HG02678 (cell line): ENCODE data around the gene FCAMR.
"Not testable (repeated sequence)": the region's sequence is repeated elsewhere in the genome, so short reads cannot be mapped to it uniquely, and the experiment has no call there.

ENCODE experiments used
- ATAC-seq: cut with Tn5 transposase; IDR thresholded peaks from one replicate; pipeline ENCODE4 v1.9.1; 2021; ENCODE audit warnings: mild to moderate bottlenecking, moderate library complexity; ENCODE audit not compliant: unreplicated experiment

The FCAMR gene

DNA sequence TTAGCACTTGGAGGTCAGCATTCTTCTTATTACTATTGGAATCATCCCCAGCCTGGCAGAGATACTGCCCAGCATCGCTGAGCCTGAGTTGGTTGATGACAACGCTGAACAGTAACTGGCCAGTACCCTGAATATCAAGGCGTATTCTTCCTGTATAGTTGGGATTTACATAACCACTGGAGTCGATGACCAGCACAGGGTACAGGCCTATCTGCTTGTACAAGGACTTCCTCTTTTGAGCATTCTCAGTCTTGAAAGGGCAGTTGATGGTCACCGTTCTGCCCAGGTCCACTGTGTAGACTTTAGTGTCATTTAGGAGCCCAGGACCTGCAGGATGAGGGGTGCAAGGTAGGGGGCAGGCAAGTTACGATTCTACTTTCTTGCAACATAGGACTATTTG lies 32.8 kb downstream of the FCAMR start:
- no peak for ATAC-seq

DNA sequence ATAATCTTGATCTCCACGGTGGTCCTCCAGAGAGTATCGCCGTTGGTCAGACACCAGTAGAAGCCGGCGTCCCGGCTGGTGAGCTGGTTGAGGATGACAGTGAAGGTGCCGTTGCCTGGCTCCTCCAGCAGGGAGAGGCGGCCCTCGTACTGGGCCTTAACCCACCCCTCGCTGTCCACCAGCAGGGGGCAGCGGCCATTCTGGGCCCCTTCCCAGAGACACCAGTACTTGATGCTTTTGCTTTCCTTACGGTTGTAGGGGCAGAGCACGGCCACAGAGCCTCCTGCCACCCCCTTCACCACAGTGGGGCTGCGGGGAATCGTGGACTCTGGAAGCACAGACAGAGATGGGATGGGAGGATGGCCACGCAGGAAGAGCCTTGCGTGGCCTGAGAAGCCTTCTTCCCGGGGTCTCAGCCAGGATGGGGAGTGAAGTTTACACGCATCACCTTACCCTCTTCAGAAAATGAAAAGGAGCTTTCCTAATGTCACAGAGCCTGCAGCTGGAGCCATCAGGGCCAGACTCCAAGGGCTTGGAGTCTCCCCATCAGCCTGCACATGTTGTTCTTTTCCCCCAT lies 34.7 kb downstream of the FCAMR start:
- peak; percentile 30 for ATAC-seq

DNA sequence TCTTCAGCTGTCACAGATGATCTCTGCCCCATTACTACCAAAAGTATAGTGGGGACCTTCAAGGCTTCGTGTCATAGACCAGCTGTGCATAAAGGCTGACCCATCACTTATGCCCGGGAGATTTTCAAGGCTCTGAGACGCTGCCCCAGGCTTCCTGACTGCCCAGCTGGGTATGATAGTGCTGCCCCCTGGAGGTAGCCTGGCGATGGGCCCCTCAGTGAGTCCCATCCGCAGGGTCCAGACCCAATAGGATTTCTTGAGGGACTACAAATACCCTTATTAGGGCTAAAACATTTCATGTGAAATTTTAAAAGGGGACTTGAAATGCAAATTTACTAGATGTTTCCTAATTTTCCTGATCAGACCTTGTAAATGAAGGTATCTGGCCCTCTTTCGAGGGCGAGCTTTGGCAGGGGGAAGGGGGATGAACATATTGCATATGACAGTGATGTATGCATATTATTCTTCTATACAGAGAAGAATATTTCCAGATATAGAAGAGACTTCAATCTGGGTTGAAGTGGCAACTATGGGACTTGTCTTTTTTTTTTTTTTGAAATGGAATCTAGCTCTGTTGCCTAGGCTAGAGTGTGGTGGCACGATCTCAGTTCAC lies 36.8 kb downstream of the FCAMR start:
- peak; percentile 26 for ATAC-seq

DNA sequence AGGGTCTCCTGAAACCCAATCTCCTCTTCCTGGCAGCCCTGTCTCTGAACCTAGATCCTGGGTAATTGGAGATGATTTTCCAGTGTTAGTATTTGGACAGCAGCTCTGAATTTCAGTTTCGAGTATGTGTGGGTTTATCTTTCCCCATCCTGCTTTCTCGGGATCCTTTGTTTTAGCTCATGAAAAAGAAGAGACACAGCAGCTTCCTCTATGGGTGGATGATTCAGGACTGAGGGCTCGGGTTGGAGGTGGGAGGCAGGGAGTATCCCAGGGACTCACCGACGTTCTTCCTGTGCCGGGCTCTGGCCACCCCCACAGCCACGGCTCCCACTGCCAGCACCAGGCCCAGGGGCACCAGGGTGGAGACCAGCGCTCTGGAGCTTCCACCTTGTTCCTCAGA lies 38.1 kb downstream of the FCAMR start:
- no peak for ATAC-seq

DNA sequence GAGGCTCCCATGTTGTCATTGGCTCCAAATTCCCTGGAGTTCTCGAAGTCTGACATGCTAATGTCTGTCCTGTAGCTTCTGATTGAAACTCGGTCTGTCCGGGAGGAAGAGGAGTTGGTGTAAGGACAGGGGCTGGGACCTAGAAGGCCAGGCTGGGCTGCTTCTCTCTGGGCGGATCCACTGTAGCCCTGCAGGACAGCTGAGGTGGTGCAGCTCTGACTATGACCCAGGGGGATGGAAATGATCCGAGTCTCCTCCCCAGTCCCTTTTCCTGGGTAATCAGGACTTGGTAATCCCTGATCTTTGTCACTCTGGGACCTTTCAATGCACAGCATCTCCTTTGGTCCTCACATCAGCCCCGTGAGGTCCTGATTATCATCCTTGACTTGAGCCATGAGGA lies 38.6 kb downstream of the FCAMR start:
- ATAC-seq = no peak

DNA sequence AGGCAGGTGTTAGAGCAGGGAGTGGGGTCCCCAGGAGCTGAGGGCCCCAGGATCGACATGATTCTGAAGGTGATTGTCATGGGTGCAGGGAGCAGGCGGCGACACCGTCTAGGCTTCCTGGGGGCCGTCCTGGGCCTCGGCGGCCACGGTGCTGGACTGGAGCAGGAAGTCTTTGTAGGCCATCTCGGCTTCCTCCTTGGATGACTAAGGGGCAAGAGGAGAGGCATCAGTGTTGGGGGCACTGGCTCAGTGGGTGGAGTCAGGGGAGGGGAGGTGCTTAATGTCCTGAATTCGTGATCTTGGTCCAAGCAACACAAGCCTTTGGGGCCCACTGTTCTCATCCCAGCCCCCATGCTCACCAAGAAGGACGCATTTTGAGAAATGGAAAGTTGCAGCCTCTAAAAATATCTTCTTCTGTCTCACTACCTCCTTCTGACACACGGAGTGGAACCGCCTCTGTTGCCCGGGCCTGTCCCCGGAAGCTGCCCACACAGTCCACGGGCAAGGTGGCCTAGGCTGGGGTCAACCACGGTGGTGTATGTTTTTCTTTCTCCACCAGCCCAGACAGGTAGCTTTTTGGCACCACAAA lies 40.0 kb downstream of the FCAMR start:
- peak; percentile 70 for ATAC-seq

DNA sequence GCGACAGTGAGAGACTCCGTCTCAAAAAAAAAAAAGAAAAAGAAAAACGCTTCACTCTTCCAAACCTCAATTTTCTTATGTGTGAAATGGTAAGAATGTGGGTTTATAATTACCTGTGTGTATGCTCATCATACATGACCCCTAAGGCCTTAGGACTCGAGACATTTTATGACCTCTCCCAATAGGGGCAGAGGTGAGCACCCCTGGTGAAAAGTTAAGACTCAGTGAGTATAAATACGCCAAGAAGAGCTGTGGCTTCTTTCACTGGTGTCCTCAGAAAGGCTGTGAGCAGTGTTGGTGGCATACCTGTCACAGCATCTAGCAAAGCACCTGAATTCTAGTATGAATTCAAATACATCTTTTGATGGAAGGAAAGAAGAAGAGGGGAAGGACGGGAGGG lies 40.7 kb downstream of the FCAMR start:
- no peak for ATAC-seq

DNA sequence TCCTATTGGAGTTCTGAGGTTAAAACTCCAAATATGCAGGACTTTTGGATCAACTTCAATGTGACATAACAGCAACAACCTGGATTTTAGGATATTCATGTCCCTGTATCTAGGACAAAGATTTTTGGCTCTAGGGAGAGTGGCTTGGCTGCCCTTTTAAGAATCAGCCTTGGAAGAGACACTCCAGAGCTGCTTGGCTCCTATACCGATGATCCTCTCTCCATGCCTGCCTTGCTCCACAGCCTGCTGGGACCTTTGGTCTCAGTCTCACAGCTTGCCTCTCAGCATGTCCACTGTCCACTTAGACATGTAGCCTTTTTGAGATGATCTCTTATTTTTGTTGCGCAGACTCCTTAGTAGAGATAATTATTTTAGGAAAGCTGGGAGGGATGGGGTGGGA lies 44.0 kb downstream of the FCAMR start:
- ATAC-seq = no peak

DNA sequence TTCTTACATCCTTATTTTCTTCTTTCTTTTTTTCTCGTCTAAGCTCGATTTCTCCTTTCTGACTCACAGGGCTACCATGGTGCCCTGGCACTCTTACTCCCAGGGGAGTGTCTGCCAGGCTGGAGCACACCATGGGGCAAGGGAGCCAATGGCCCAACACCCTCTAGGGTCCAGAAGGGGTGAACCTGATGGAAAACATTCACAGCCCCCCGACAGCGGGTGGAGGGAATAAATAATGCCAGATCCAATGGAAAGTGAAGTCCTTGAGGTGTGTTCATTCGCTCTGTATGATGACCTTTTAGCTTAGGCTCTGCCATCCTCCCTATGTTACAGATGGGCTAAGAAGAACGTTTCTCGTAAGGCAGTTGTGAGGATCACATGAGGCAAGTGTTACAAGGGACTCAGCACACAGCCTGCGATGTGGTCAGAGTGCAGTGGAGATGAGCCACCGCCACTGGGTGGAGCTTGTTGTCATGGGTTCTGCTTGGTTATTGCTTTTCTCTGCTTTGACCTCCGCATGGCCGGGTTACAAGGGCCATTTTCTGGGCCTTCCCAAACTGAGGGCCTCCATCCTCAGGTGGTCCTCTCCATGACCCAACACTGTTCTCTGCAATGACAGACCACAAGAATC lies 45.0 kb downstream of the FCAMR start:
- ATAC-seq = peak; percentile 49

DNA sequence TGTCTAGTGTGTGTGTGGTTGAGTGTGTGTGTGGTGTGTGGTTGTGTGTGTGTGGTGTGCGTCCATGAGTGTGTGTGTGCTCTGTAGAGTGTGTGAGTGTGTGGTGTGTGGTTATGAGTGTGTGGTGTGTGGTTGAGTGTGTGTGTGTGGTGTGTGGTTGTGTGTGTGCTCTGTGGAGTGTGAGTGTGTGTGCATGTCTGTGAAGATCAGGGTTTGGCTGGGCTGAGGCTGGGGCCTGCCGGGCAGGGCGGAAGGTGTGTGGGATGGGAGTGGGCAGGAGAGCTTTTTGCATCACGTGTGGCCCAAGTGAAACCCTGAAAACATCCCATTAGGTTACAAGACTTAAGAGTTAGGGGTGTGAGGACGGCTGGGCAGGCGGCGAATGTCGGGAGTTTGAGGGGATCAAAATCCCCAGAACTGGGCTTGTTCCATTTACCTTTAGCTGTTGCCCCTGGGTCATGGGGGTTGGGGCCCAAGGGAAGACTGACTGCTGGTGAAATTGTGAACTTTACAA lies 45.6 kb downstream of the FCAMR start:
- peak; percentile 20 for ATAC-seq

DNA sequence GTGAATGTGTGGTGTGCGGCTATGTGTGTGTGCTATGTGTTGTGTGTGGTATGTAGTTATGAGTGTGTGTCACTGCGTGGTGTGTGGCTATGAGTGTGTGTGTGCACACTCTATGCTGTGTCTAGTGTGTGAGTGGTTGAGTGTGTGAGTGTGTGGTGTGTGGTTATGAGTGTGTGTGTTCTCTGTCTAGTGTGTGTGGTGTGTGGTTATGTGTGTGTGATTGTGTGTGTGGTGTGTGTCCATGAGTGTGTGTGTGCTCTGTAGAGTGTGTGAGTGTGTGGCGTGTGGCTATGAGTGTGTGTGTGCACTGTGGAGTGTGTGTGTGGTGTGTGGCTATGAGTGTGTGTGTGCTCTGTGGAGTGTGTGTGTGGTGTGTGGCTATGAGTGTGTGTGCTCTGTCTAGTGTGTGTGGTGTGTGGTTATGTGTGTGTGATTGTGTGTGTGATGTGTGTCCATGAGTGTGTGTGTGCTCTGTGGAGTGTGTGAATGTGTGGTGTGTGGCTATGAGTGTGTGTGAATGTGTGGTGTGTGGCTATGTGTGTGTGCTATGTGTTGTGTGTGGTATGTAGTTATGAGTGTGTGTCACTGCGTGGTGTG lies 46.2 kb downstream of the FCAMR start:
- ATAC-seq = not testable (repeated sequence)

DNA sequence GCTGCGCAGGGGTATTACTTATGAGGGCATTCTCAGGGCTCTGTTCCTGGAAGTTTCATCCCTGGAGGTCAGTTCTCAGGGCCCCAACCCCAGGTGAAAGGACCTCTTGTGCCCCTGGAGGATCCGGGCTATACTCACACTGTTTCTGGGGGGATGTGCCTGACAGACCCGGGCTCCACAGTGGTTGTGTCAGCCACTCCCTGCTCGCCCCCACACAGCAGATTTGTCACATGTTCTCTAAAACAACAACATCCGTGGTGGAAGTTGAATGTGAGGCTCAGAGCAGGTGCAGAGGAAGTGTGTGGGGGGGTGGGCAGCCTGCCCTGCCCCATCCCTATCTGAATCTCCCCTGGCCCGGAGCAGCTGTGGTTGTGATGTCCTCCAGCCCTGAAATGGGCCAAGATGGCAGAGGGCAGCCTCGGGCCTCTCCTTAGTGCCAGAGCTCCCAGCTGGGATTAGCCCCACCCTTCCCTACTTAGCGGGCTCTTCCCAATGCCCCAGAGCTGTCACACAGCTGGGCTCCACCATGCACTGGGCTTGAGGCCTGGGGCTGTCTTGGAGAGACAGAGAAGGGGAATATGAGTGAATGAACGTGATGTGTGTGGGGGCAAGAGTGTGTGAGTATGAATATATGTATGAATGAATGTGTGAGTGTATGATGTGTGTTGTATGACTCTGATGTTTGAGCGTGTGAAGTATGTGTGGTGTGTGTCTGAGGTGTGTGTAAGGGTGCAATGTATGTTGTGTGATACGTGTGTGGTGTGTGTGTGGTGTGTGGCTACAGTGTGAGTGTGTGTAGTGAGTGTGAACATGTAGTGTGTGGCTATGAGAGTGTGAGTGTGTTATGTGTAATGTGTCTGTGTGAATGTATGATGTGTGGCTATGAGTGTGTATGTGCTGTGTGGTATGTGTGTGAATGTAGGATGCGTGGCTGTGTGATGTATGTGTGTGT lies 47.0 kb downstream of the FCAMR start:
- peak; percentile 58 for ATAC-seq

DNA sequence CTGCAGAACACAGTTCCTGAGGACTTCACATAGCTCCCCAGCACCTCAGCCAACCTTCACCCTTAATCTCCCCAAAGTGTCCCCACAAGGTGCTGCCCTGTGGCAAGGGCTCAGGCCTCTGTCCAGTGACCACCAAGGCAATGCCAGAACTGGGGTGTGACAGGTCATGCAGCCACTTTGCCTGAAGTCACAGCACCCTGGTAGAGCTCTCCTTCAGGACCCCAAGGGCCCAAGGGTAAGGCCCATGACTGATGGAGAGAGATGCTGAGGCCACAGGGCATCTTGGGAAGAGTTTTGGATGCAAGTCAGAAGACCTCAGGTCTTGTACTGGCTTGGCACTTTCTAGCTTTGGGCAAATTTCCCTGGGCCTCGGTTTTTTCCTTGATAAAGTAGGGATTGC lies 47.7 kb downstream of the FCAMR start:
- ATAC-seq = no peak

DNA sequence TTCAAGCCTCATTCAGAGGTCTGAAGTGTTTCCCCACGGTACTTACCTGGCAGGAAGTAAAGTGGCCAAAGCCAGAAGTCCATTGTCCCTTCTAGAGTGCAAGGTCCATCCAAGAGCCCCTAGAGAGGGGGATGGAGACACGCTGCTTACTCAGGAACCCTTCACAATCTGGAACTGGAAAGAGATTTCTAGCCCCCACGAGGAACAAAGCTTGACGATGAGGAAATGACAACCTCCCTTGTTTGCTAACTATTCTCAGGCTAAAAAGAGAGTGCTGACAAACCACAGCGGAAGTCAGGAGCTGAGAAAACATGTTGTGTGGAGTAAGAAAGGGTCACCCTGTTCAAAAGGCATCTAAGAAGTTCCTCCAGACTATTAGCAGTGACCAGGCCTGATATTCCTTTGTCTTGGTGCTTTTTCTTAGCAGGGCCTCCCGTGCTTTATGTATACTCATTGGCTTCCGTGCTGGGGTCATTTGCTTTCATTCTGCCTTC lies 48.4 kb downstream of the FCAMR start, which contains the start of gene FCMR:
Gene FCMR (minus strand): TSS at position 170 of the 494 bp plus-strand sequence. CDS start 87 bp downstream, at position 83.
- no peak for ATAC-seq

DNA sequence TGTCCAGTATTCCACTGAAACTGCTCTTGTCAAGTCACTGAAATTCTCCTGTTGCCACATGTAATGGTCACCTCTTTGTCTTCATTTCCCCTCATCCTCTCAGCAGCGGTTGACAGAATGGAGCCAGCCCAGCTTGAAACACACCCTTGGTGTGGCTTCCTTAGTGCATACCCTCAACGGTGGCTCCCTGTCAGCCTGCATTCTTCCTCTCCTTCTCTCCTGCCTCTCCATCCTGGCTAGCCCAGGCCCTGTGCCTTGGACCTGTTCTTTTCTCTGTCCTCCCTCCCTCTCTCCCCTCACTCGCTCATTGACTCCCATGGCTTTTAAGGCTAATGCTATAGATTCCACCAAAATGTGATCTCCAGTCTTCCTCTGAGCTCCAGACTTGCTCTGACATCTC lies 52.2 kb downstream of the FCAMR start:
- ATAC-seq = no peak

DNA sequence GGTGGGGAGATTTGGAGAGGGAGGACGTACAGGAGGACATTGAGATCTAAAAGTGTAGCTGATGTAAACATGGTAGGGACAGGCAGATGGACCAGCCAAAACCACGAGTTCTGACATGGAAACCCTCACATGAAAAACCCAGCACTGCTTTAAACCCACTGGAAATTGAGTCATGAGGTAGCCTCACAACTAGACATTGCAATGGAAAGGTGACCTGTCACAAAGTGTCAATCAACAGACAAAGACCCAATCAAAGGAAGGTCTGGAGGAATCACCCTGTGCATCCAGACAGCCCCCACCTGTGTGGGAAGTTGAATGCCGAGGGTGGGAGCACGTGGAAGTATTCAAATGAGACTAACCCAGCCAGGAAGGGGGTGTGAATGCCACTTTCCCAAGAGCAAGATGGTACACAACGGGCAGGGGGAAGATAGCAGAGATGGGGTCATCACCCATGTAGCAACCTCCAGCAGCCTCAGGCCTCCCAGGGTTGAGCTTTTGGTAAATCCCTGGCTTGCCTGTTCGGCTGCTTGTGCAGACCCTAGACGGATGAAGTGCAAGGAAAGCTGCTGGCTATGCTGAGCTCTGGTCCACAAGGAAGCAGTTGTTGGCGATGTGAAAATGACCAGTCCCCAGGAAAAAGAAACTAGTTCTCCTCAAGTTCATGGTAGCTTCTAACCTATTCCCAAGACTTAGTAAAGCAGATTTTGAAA lies 54.1 kb downstream of the FCAMR start:
- no peak for ATAC-seq

DNA sequence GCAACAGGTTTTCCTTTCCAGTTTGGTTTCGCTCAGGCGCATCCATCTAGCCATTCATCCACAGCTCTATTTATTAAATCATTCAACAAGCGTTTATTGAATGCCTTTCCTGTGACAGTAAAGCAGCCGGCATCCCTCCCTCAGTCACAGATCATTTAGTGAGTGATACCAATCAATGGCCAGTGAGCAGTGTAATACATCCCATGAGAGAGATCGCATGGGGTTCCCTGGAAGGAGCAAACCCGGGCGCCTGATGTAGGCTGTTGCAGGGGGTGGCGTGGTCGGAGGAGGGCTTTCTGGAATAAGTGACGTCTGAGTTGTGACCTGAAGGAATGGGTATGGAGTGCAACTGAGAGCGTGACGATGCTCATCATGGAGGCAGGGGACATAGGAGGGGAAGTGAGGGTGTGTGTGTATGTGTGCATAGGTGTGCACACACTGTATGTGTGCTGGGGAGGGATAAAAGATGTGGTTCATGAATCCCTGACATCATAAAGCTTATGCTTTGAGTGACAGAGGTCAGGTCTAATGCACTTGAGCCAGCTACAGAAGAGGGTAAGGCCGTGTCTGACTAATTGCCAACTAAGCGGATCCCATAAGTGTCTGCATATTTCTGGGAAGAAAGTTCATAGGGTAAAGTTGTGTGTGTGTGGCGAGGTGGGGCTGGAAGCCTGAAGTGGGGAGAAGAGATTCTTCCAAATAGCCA lies 55.1 kb downstream of the FCAMR start:
- ATAC-seq = no peak

DNA sequence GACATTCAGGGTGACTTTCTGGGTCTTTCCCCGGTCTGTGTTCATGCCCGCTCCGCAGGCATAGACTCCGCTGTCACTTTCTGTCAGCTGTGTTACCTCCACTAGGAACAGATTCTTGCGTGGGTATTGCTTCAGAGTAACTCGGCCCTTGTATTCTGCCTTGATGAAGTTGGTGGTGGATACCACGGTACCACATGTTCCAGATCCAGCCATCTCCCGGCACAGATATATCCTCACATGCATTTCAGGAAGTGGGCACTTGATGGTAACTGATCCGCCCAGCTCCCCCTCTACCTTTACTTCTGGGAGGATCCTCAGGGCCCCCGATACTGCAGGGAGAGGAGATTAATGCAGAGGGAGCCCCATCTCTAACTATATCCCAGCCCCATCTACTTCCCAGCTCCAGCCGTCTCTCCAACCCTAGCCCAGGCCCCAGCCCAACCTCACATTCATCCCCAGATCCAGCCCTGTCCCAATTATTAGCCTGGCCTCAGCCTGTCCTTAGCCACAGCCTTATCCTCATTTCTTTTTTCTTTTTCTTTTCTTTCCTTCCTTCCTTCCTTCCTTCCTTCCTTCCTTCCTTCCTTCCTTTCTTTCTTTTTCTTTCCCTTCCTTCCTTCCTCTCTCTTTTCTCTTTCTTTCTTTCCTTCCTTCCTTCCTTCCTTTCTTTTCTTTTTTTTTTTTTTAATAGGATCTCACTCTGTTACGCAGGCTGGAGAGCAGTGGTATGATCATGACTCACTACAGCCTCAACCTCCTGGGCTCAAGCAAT lies 56.3 kb downstream of the FCAMR start:
- ATAC-seq = no peak
